D721Med (cell line): ENCODE measurements around the gene PSEN2.
"Not testable (repeated sequence)": the region's sequence is repeated elsewhere in the genome, so short reads cannot be mapped to it uniquely, and the experiment has no call there.

Experiments
- DNase-seq: peaks from one replicate; pipeline ENCODE4 v3.0.0; 2011; ENCODE audit warnings: low spot score; ENCODE audit not compliant: insufficient read length
- FAIRE-seq: peaks from 2 replicates; lab custom pipeline; 2011; peaks lifted over from hg19 to GRCh38; lab: Jason Lieb, UNC
- TF ChIP-seq, protein P1 (sequence below): IDR thresholded peaks from 2 replicates; pipeline ENCODE4 v1.5.1; 2012; ENCODE audit warnings: mild to moderate bottlenecking, control low read depth; ENCODE audit not compliant: insufficient read depth; ENCODE audit errors: missing control alignments

The PSEN2 gene

DNA sequence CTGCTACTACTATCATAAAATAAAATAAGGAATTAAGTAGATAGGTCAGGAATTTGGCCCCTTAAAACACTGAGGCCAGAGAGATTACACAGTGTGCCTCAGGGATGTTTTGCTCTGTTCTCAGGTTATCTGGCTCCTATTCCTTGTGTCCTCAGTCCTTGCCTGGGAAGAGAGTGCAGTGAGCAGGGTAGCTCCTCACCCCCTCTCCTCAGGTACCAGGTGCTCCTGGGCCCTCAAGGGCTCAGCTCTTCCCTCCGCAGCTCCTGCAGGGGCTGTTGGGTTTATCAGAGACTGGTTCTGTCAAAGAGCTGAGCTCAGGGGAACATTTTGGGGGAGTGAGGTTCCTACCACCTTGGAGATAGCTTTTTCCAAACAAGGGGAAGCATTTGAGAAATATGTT, 49.6 kb downstream of the PSEN2 start:
- TF ChIP-seq, protein P1, sequence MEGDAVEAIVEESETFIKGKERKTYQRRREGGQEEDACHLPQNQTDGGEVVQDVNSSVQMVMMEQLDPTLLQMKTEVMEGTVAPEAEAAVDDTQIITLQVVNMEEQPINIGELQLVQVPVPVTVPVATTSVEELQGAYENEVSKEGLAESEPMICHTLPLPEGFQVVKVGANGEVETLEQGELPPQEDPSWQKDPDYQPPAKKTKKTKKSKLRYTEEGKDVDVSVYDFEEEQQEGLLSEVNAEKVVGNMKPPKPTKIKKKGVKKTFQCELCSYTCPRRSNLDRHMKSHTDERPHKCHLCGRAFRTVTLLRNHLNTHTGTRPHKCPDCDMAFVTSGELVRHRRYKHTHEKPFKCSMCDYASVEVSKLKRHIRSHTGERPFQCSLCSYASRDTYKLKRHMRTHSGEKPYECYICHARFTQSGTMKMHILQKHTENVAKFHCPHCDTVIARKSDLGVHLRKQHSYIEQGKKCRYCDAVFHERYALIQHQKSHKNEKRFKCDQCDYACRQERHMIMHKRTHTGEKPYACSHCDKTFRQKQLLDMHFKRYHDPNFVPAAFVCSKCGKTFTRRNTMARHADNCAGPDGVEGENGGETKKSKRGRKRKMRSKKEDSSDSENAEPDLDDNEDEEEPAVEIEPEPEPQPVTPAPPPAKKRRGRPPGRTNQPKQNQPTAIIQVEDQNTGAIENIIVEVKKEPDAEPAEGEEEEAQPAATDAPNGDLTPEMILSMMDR: no peak
- DNase-seq (no peak), FAIRE-seq (no peak)

GRCh38 chr1:226920446-226920894, 50.1 kb downstream of the PSEN2 start:
- no peak for DNase-seq
- TF ChIP-seq, protein P1: no peak
- no peak for FAIRE-seq

DNA sequence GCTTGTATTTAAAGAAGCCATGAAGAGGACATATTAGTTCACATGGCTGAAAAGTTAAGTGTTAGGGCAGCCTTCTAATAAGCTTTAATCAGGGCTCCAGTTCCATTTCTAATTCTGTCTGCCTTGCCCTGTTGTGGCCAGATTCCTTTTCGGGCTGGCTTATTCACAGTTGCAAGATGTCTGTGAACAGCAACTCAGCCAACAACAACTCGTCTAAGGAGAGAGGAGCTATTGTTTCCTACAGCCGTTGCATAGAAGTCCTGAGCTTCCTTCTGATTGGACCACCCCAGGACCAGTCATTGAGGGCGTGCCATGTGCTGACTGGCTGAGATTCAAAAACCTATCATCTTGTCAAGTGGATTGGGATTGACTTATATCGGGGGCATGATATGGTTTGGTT, 51.1 kb downstream of the PSEN2 start:
- FAIRE-seq: no peak
- DNase-seq: no peak
- TF ChIP-seq, protein P1: no peak

GRCh38 chr1:226929260-226930111, 59.1 kb downstream of the PSEN2 start:
- DNase-seq, FAIRE-seq: not testable (repeated sequence)

GRCh38 chr1:226934483-226935237, 64.2 kb downstream of the PSEN2 start:
- no peak for DNase-seq
- TF ChIP-seq, protein P1: no peak
- FAIRE-seq: no peak

DNA sequence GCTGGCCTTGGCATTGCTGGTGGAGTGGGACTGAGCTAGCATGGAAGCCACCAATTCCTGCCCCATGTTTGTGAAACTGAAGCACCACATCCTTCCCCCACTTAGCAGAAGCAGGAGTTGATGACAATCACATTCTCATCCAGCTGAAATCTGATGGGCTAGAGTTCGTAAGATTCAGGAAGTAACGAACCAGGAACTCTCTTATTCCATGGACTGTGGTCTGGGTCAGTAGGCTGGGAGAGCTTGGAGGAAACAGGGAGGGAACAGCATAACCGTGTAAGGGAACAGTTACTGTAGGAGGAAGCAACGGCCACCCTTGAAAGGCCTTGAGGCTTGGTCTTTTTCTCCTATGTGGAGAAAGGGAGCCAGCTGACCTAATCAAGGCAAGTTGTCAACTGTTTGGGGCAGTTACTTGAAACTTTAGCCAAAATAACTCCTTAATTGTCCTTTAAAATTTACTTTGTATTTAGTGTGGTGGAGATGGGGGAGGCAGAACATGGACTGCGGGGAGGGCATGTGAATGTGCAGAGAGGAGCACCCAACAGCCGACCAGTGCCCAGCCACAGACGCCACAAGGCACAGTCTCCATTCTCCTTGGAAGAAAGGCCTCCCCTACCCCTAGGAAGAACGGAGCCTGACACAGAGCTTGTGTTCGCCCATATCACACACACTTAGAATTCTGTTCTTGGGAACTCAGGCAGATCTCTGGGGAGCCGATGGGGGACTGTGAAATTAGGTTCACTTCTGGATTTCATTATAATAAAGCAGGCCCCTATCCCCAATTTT, 67.7 kb downstream of the PSEN2 start:
- TF ChIP-seq, protein P1: no peak
- FAIRE-seq: no peak
- no peak for DNase-seq

DNA sequence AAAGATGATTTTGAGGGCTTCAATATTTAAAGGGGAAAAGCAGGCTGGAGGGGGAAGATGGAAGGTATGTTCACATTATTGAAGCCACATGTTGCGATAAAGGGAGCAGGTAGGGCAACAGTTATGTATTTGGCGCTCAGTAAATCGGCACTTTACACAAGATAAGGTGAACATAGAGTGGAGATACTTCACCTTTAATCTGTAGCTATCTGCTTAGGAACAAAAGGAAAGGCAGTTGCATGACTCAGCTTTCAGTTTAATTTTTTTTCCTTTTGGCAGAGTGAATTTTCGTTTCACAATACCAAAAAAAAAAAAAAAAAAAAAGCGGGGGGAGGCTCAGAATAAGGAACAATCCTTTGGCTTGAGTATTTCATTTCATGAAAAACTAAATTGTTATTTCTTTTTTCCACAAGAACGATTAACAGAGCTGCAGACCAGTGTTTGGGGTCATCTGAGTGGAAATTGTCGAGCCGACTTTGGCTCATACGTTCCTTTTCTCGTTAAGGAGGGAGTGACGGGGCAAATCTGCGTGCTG, 68.6 kb downstream of the PSEN2 start:
- DNase-seq (no peak), FAIRE-seq (no peak)
- TF ChIP-seq, protein P1: no peak
